Calu3 (cell line): ENCODE data around the gene SHD. TPM values are rescaled to one million over a fixed set of nuclear protein-coding genes. Genes with fewer than 3 reads are reported as not detected.

Source experiments
- BruUV-seq: library from RNA; stranded (reverse); fragments of 400-500 nt; replicated peaks from 2 replicates; lab custom pipeline; 2021; lab: Mats Ljungman, UMichigan
- CTCF ChIA-PET: fragments of 300-600 bp; sonication (Branson Sonifier 250); formaldehyde crosslinking; loops from one replicate; lab custom pipeline; 2022; ENCODE audit warnings: antibody characterized with exemption; lab: Charles Lee
- DNase-seq: peaks from one replicate; pipeline ENCODE4 v3.0.0; 2022
- H3K27ac Mint-ChIP-seq: one replicate; pipeline ENCODE4 v1.8.0; 2022; ENCODE audit warnings: mixed read lengths; ENCODE audit not compliant: unreplicated experiment
- H3K27me3 Mint-ChIP-seq: one replicate; pipeline ENCODE4 v1.8.0; 2022; ENCODE audit warnings: mixed read lengths; ENCODE audit not compliant: unreplicated experiment
- H3K36me3 Mint-ChIP-seq: one replicate; pipeline ENCODE4 v1.8.0; 2022; ENCODE audit warnings: mild to moderate bottlenecking, moderate library complexity, mixed read lengths; ENCODE audit not compliant: insufficient read depth, unreplicated experiment
- H3K4me1 Mint-ChIP-seq: one replicate; pipeline ENCODE4 v1.8.0; 2022; ENCODE audit warnings: mild to moderate bottlenecking, low read depth, mixed read lengths; ENCODE audit not compliant: unreplicated experiment
- H3K4me3 Mint-ChIP-seq: one replicate; pipeline ENCODE4 v1.8.0; 2022; ENCODE audit warnings: mild to moderate bottlenecking, low read depth, moderate library complexity, mixed read lengths; ENCODE audit not compliant: unreplicated experiment
- H3K9me3 Mint-ChIP-seq: one replicate; pipeline ENCODE4 v1.8.0; 2022; ENCODE audit warnings: low read depth, mixed read lengths; ENCODE audit not compliant: unreplicated experiment
- CTCF ChIP-seq: fragments of 200-600 bp; IDR thresholded peaks from one replicate; pipeline ENCODE4 v1.8.0; 2022; ENCODE audit warnings: antibody characterized with exemption; ENCODE audit not compliant: unreplicated experiment
- intact Hi-C: fragments of 100-400 bp; cut with micrococcal nuclease; formaldehyde crosslinking; loops from one replicate; pipeline ENCODE4 v1.10.0; 2022; ENCODE audit not compliant: unreplicated experiment
- total RNA-seq: library from RNA; stranded (reverse); gene quantifications from 2 replicates; pipeline ENCODE4 v1.2.3, GENCODE V29; 2022

SHD gene
- total RNA-seq, 1 experiment from 2014 or later: not detected

DNA sequence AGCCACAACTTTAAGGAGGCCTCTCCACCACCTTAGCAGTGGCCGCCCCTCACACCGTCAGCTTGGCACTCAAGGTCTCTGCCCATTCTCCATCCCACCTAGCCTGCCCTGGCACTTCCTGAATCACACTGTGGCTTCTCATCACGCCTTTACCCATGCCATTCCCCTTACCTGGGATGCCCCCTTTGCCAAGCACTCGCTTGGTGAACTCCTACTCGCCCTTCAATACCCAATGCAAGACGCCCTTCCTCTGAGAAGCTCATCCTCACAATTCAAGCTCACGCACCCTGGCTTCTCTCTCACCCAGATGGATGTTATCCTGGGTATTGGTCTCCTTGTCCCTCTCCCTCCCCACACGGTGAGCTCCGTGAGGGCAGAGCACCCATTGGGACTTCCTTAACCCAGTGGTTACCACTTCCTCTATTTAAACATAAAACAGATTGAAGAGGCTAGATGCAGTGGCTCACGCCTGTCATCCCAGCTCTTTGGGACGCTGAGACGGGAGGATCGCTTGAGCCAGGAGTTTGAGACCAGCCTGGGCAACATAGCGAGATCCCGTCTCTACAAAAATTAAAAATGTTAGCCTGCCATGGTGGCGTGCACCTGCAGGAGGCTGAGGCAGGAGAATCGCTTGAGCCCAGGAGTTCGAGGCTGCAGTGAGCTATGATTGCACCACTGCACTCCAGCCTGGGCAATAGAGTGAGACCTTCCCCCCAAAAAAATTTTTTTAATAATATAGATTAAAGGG lies 12.6 kb upstream of the SHD start:
- intact Hi-C loops: loop anchor here (2.0 kb wide), 1 partner anchor 86 kb away; no protein-coding TSS in a partner anchor
- CTCF ChIA-PET: interaction anchor here (0.7 to 2.1 kb wide), 11 partner anchors 11 to 259 kb away, joined by 3 to 39 read pairs (median 4); partner anchors contain the start of genes CHAF1A, MPND, STAP2 and YJU2

DNA sequence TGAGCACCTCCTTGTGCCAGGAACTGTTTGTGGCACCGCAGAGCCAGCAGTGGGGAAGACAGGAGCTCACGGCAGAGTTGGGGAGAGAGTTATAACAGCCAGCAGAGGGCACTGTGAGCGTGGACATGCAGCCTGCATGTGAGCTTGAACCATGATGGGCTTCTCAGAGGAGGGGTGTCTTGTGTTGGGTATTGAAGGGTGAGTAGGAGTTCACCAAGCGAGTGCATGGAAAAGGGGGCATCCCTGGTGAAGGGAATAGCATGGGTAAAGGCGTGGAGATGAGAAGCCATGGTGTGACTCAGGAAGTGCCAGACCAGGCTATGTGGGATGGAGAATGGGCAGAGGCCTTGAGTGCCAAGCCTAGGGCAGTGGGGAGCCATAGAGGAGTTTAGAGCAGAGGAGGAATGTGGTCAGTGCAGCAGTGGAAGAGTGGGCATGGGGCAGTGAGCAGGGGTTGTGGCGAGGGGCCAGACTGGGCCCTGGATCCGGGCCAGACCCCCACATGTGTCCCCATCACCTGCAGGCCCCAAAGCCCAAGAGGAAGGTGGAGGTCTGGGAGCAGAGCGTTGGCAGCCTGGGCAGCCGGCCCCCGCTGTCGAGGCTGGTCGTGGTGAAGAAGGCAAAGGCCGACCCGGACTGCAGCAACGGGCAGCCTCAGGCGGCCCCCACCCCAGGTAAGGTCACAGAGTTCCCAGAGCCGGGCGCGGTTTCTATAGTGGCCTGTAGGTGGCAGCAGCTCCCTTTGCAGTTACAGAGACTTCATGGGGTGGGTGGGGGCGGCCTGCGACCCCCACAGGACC lies 11.8 kb upstream of the SHD start:
- H3K27me3 Mint-ChIP-seq: no peaks in the 10 kb centered on the region
- H3K4me1 Mint-ChIP-seq: no peaks in the 10 kb centered on the region
- no peaks in the 10 kb centered on the region for H3K9me3 Mint-ChIP-seq
- peak; percentile 57 for TF ChIP-seq CTCF
- H3K4me3 Mint-ChIP-seq: no peak overlapping the region
- H3K36me3 Mint-ChIP-seq: peaks cover 30% of the 10 kb centered on the region
- intact Hi-C loops: loop anchor here (2.0 kb wide), 1 partner anchor 86 kb away; no protein-coding TSS in a partner anchor
- H3K27ac Mint-ChIP-seq: no peak overlapping the region
- CTCF ChIA-PET: interaction anchor here (0.7 to 2.1 kb wide), 12 partner anchors 10 to 342 kb away, joined by 3 to 39 read pairs (median 3); partner anchors contain the start of genes CHAF1A, MPND, STAP2 and YJU2
- peak; percentile 55 for DNase-seq
- no TSS peak for BruUV-seq

More for the DNA sequence above, 12.6 kb upstream of the SHD start:
- no peaks in the 10 kb centered on the region for H3K27me3 Mint-ChIP-seq
- no peak overlapping the region for H3K4me3 Mint-ChIP-seq
- H3K9me3 Mint-ChIP-seq: no peaks in the 10 kb centered on the region
- H3K36me3 Mint-ChIP-seq: peaks cover 38% of the 10 kb centered on the region
- no peaks in the 10 kb centered on the region for H3K4me1 Mint-ChIP-seq
- no peak for DNase-seq
- no peak for TF ChIP-seq CTCF
- no TSS peak for BruUV-seq
- H3K27ac Mint-ChIP-seq: no peak overlapping the region

GRCh38 chr19:4267901-4268815 lies 10.9 kb upstream of the SHD start:
- Mint-ChIP-seq H3K4me1 (no peaks in the 10 kb centered on the region), H3K27me3 (no peaks in the 10 kb centered on the region), H3K4me3 (no peak overlapping the region), H3K9me3 (no peaks in the 10 kb centered on the region), H3K27ac (no peak overlapping the region), H3K36me3 (peaks cover 30% of the 10 kb centered on the region)
- peak; percentile 39 for TF ChIP-seq CTCF
- CTCF ChIA-PET: interaction anchor here (0.7 to 2.1 kb wide), 6 partner anchors 68 to 341 kb away, joined by 3 to 39 read pairs (median 5); partner anchors contain the start of gene CHAF1A
- intact Hi-C loops: loop anchor here (2.0 kb wide), 1 partner anchor 85 kb away; no protein-coding TSS in a partner anchor
- no peak for DNase-seq
- BruUV-seq: no TSS peak
